Right renal pelvis (tissue), 4 donors: ENCODE measurements around the gene VPS33B. TPM values are rescaled to one million over a fixed set of nuclear protein-coding genes. Genes with fewer than 3 reads are reported as not detected.

Source experiments
- DNase-seq, 4 donors: peaks; one replicate each; pipeline ENCODE4 v3.0.0-alpha.2; 2013; ENCODE audit warnings: low read depth in 4 of 4, low spot score in 3 of 4, missing footprints in 1 of 4
- polyA plus RNA-seq, 4 donors: library from polyadenylated mRNA; unstranded; fragments of 120-200 nt; gene quantifications; one replicate each; pipeline ENCODE4 v1.2.1, GENCODE V29; 2013; ENCODE audit not compliant: insufficient read length in 4 of 4

VPS33B gene
- polyA plus RNA-seq, 4 donors: 19.0 to 26.7 (median 22.2) TPM

GRCh38 chr15:90953947-90954711 lies 68.3 kb downstream of the VPS33B start:
- no peak for DNase-seq

- DNase-seq: no peak
These were observed 69.3 kb downstream of the VPS33B start for GRCh38 chr15:90952901-90953677.

GRCh38 chr15:90950676-90951075 lies 71.7 kb downstream of the VPS33B start:
- no peak for DNase-seq

GRCh38 chr15:90949979-90950675 lies 72.3 kb downstream of the VPS33B start:
- no peak for DNase-seq

Other genes with a start within 250 kb of the VPS33B start
- 10 to 100 TPM; 47.2 to 58.7 (median 48.9) TPM for gene FURIN, start 154.0 kb downstream of the VPS33B start, polyA plus RNA-seq
- gene FES, start 138.1 kb downstream of the VPS33B start, polyA plus RNA-seq: 10 to 100 TPM in 3 of 4 donors, 1 to 10 TPM in 1; 9.3 to 15.9 (median 14.4) TPM
- 10 to 100 TPM; 44.8 to 53.3 (median 50.0) TPM for gene MAN2A2, start 119.3 kb downstream of the VPS33B start, polyA plus RNA-seq
- gene HDDC3, start 90.0 kb downstream of the VPS33B start, polyA plus RNA-seq: 10 to 100 TPM; 15.3 to 21.7 (median 18.5) TPM
- gene UNC45A, start 87.3 kb downstream of the VPS33B start, polyA plus RNA-seq: 10 to 100 TPM; 61.5 to 73.7 (median 62.8) TPM
- 10 to 100 TPM; 15.2 to 18.9 (median 17.2) TPM for gene RCCD1, start 67.7 kb downstream of the VPS33B start, polyA plus RNA-seq
- gene PRC1, start 28.1 kb downstream of the VPS33B start, polyA plus RNA-seq: 10 to 100 TPM; 66.6 to 75.2 (median 72.5) TPM
- gene SV2B, start 77.7 kb upstream of the VPS33B start, polyA plus RNA-seq: 1 to 10 TPM in 1 of 4 donors, under 1 TPM in 3; 0.75 to 1.1 (median 0.83) TPM